ENCODE measurements around the gene ERF. TPM values are rescaled to one million over a fixed set of nuclear protein-coding genes. Genes with fewer than 3 reads are reported as not detected.

Gene ERF
- total RNA-seq, 6 experiments from 2014 or later = 74.7 to 87.8 (median 78.8) TPM

DNA sequence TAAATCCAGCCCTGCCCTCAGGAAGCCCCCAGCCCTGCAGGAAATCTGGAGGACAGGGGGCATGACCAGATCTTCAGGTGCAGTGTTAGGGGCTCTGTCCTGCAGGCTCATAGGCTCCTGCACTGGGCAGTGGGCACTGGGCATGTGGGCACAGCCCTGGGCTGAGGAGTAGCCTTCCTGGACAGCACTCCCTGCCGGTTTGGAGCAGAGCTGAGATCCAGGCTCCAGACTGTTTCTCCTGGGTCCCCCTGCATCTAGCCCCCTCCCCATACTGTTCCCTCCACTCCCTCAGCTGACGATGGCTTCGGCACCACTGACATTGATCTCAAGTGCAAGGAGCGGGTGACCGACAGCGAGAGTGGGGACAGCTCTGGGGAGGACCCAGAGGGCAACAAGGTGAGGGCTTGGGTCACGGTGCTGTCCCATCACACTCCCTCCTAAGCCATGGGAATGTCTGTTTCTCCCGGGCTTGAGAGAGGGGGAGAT is 34.7 kb upstream of the ERF start:
- Mint-ChIP-seq H3K27me3 (ENCODE audit: insufficient read depth) (peaks cover 2% of the 10 kb centered on the region), H3K36me3 (ENCODE audit: low read depth) (peaks cover 10% of the 10 kb centered on the region; the same call in 1 of the 2 replicates), H3K4me1 (ENCODE audit: low read depth) (peaks cover 19% of the 10 kb centered on the region), H3K9me3 (no peaks in the 10 kb centered on the region), H3K4me3 (no peak overlapping the region), H3K27ac (no peak overlapping the region)
- TF ChIP-seq CTCF (IDR thresholded peaks at IDR 0.05) = no peak
- DNase-seq = no peak

- Mint-ChIP-seq H3K4me3 (no peak overlapping the region), H3K27ac (no peak overlapping the region), H3K27me3 (ENCODE audit: insufficient read depth) (peaks cover 2% of the 10 kb centered on the region), H3K4me1 (ENCODE audit: low read depth) (peaks cover 20% of the 10 kb centered on the region), H3K9me3 (no peaks in the 10 kb centered on the region), H3K36me3 (ENCODE audit: low read depth) (peaks cover 10% of the 10 kb centered on the region; the same call in 1 of the 2 replicates)
- peak; percentile 27; the same call in 1 of the 2 replicates for TF ChIP-seq CTCF (IDR thresholded peaks at IDR 0.05)
- no peak for DNase-seq
These were observed 34.1 kb upstream of the ERF start for GRCh38 chr19:42288881-42289555.

DNA sequence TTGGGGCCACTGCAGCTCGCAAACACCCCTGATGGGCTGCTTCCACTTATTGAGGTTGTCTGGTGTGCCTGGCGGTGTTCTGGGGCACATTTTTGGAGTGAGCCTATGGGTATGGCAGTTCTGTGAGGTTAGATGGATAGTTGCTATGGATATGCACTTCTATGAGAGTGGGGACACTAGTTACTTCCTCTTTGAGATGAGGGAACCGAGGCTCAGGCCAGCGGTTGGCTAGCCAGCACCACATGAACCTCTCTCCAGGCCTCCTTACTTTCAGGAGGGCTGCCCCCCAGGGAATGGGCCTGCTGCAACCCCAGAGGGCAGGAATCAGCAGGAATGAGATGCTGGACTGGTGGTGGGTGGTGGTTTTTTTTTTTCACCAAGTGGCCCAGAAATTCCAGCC is 33.5 kb upstream of the ERF start:
- H3K27ac Mint-ChIP-seq = no peak overlapping the region

GRCh38 chr19:42287827-42288107 is 32.8 kb upstream of the ERF start:
- Mint-ChIP-seq H3K36me3 (ENCODE audit: low read depth) (peaks cover 6% of the 10 kb centered on the region; the same call in 1 of the 2 replicates), H3K27ac (no peak overlapping the region), H3K4me3 (no peak overlapping the region), H3K9me3 (no peaks in the 10 kb centered on the region), H3K27me3 (ENCODE audit: insufficient read depth) (peaks cover 2% of the 10 kb centered on the region), H3K4me1 (ENCODE audit: low read depth) (peaks cover 20% of the 10 kb centered on the region)
- no peak for DNase-seq
- TF ChIP-seq CTCF (IDR thresholded peaks at IDR 0.05) = no peak

More for the DNA sequence above, 33.5 kb upstream of the ERF start:
- no peak for DNase-seq
- TF ChIP-seq CTCF (IDR thresholded peaks at IDR 0.05) = no peak
- H3K4me1 Mint-ChIP-seq (ENCODE audit: low read depth) = peaks cover 20% of the 10 kb centered on the region
- H3K9me3 Mint-ChIP-seq = no peaks in the 10 kb centered on the region
- peaks cover 9% of the 10 kb centered on the region; the same call in 1 of the 2 replicates for H3K36me3 Mint-ChIP-seq (ENCODE audit: low read depth)
- peaks cover 2% of the 10 kb centered on the region for H3K27me3 Mint-ChIP-seq (ENCODE audit: insufficient read depth)
- no peak overlapping the region for H3K4me3 Mint-ChIP-seq

GRCh38 chr19:42287017-42287826 is 32.3 kb upstream of the ERF start:
- H3K27ac Mint-ChIP-seq = no peak overlapping the region
- peaks cover 2% of the 10 kb centered on the region for H3K27me3 Mint-ChIP-seq (ENCODE audit: insufficient read depth)
- H3K9me3 Mint-ChIP-seq = no peaks in the 10 kb centered on the region
- TF ChIP-seq CTCF (IDR thresholded peaks at IDR 0.05) = no peak
- H3K4me3 Mint-ChIP-seq = no peak overlapping the region; the same call in 1 of the 2 replicates
- H3K36me3 Mint-ChIP-seq (ENCODE audit: low read depth) = peaks cover 6% of the 10 kb centered on the region; the same call in 1 of the 2 replicates
- no peak for DNase-seq
- peaks cover 20% of the 10 kb centered on the region for H3K4me1 Mint-ChIP-seq (ENCODE audit: low read depth)
